ENCODE measurements around the gene INTS11. TPM values are rescaled to one million over a fixed set of nuclear protein-coding genes. Genes with fewer than 3 reads are reported as not detected.

The INTS11 gene
- polyA plus RNA-seq, 1 experiment = 95.8 TPM

GRCh38 chr1:1338278-1338677 lies 13.8 kb upstream of the INTS11 start:
- no peak for DNase-seq (ENCODE audit: low read depth)
- H3K27me3 ChIP-seq (ENCODE audit: control insufficient read depth, insufficient read depth, low read length) = no peaks in the 10 kb centered on the region
- ChIA-PET CTCF (interaction anchor here (0.5 kb wide), 1 partner anchor 333 kb away, joined by 3 read pairs; no protein-coding TSS in a partner anchor), POLR2A (no interaction called here)
- no peak for TF ChIP-seq CTCF (IDR thresholded peaks at IDR 0.05; ENCODE audit: insufficient read depth, low read depth, low read length)
- no peak overlapping the region for H3K4me3 ChIP-seq (ENCODE audit: low read depth, low read length)
- H3K36me3 ChIP-seq (ENCODE audit: control insufficient read depth, insufficient read depth, low read length) = peaks cover 28% of the 10 kb centered on the region

- no peak for DNase-seq (ENCODE audit: low read depth)
- ChIA-PET CTCF (no interaction called here), POLR2A (no interaction called here)
- TF ChIP-seq CTCF (IDR thresholded peaks at IDR 0.05; ENCODE audit: insufficient read depth, low read depth, low read length) = no peak
- H3K4me3 ChIP-seq (ENCODE audit: low read depth, low read length) = no peak overlapping the region
- H3K27me3 ChIP-seq (ENCODE audit: control insufficient read depth, insufficient read depth, low read length) = no peaks in the 10 kb centered on the region
- peaks cover 28% of the 10 kb centered on the region for H3K36me3 ChIP-seq (ENCODE audit: control insufficient read depth, insufficient read depth, low read length)
Observed at GRCh38 chr1:1337793-1338147, 13.3 kb upstream of the INTS11 start.

- no peak for TF ChIP-seq CTCF (IDR thresholded peaks at IDR 0.05; ENCODE audit: insufficient read depth, low read depth, low read length)
- Histone ChIP-seq H3K4me3 (ENCODE audit: low read depth, low read length) (no peak overlapping the region), H3K27me3 (ENCODE audit: control insufficient read depth, insufficient read depth, low read length) (no peaks in the 10 kb centered on the region), H3K36me3 (ENCODE audit: control insufficient read depth, insufficient read depth, low read length) (peaks cover 28% of the 10 kb centered on the region)
- no peak for DNase-seq (ENCODE audit: low read depth)
- CTCF ChIA-PET = interaction anchor here (2.1 to 2.7 kb wide), 2 partner anchors 9 to 35 kb away, joined by 6 to 13 read pairs; no protein-coding TSS in a partner anchor
- POLR2A ChIA-PET = no interaction called here
Observed at GRCh38 chr1:1336931-1337792, 12.7 kb upstream of the INTS11 start.

GRCh38 chr1:1336446-1336845 lies 12.0 kb upstream of the INTS11 start:
- CTCF ChIA-PET = interaction anchor here (1.1 to 2.7 kb wide), 3 partner anchors 10 to 35 kb away, joined by 3 to 13 read pairs (median 6); no protein-coding TSS in a partner anchor
- peaks cover 22% of the 10 kb centered on the region for H3K36me3 ChIP-seq (ENCODE audit: control insufficient read depth, insufficient read depth, low read length)
- no peak for DNase-seq (ENCODE audit: low read depth)
- TF ChIP-seq CTCF (IDR thresholded peaks at IDR 0.05; ENCODE audit: insufficient read depth, low read depth, low read length) = no peak
- no peaks in the 10 kb centered on the region for H3K27me3 ChIP-seq (ENCODE audit: control insufficient read depth, insufficient read depth, low read length)
- no peak overlapping the region for H3K4me3 ChIP-seq (ENCODE audit: low read depth, low read length)
- POLR2A ChIA-PET = no interaction called here

GRCh38 chr1:1335792-1336248 lies 11.4 kb upstream of the INTS11 start:
- CTCF ChIA-PET = interaction anchor here (1.1 to 2.7 kb wide), 3 partner anchors 11 to 36 kb away, joined by 3 to 13 read pairs (median 6); no protein-coding TSS in a partner anchor
- H3K36me3 ChIP-seq (ENCODE audit: control insufficient read depth, insufficient read depth, low read length) = peaks cover 16% of the 10 kb centered on the region
- no peak for DNase-seq (ENCODE audit: low read depth)
- POLR2A ChIA-PET = no interaction called here
- no peak overlapping the region for H3K4me3 ChIP-seq (ENCODE audit: low read depth, low read length)
- no peak for TF ChIP-seq CTCF (IDR thresholded peaks at IDR 0.05; ENCODE audit: insufficient read depth, low read depth, low read length)
- H3K27me3 ChIP-seq (ENCODE audit: control insufficient read depth, insufficient read depth, low read length) = no peaks in the 10 kb centered on the region
